Omental fat pad (tissue), 4 donors: ENCODE measurements around the gene SLC12A7. TPM values are rescaled to one million over a fixed set of nuclear protein-coding genes. Genes with fewer than 3 reads are reported as not detected.

Experiments used
- ATAC-seq: fragments of 150-250 bp; one replicate; pipeline ENCODE4 v1.9.1; 2016; ENCODE audit warnings: mild to moderate bottlenecking, moderate library complexity; ENCODE audit not compliant: low FRiP score
- DNase-seq: peaks from one replicate; pipeline ENCODE4 v3.0.0-alpha.2; 2019; ENCODE audit warnings: low spot score
- CTCF ChIP-seq, 3 donors: fragments of 450-650 bp; IDR thresholded peaks; one replicate each; pipeline ENCODE4 v1.5.1; 2016 to 2017; ENCODE audit warnings: antibody characterized with exemption in 3 of 3, mild to moderate bottlenecking in 3 of 3, moderate library complexity in 2 of 3
- total RNA-seq, 4 donors: library from RNA; depleted of rRNA; stranded (reverse); fragments of >200 nt; gene quantifications; one replicate each; pipeline ENCODE4 v1.1.0, GENCODE V29; 2016

Gene SLC12A7
- total RNA-seq, 4 donors from 2014 or later = 17.2 to 39.0 (median 27.5) TPM

- TF ChIP-seq CTCF (IDR thresholded peaks at IDR 0.05) = no peak
- ATAC-seq (no peak), DNase-seq (no peak)
Measured at GRCh38 chr5:1013948-1014301, 97.9 kb downstream of the SLC12A7 start.

- ATAC-seq = no peak
- TF ChIP-seq CTCF (IDR thresholded peaks at IDR 0.05) = no peak
- no peak for DNase-seq
Measured at GRCh38 chr5:1013238-1013947, 98.5 kb downstream of the SLC12A7 start.

GRCh38 chr5:1012900-1013237, 99.0 kb downstream of the SLC12A7 start:
- DNase-seq (no peak), ATAC-seq (no peak)
- no peak for TF ChIP-seq CTCF (IDR thresholded peaks at IDR 0.05)

- ATAC-seq (no peak), DNase-seq (no peak)
- TF ChIP-seq CTCF (IDR thresholded peaks at IDR 0.05) = no peak
Measured at GRCh38 chr5:1012313-1012841, 99.5 kb downstream of the SLC12A7 start.

- DNase-seq (no peak), ATAC-seq (no peak)
- TF ChIP-seq CTCF (IDR thresholded peaks at IDR 0.05) = no peak
Measured at GRCh38 chr5:1011741-1012312, 100.0 kb downstream of the SLC12A7 start.

GRCh38 chr5:1011226-1011631, 100.6 kb downstream of the SLC12A7 start:
- no peak for ATAC-seq
- no peak for DNase-seq
- no peak for TF ChIP-seq CTCF (IDR thresholded peaks at IDR 0.05)

GRCh38 chr5:1010641-1011046, 101.2 kb downstream of the SLC12A7 start:
- no peak for ATAC-seq
- TF ChIP-seq CTCF (IDR thresholded peaks at IDR 0.05) = no peak
- DNase-seq = no peak
